HUES64 (cell line): Measurements from ENCODE around the gene TAF7. TPM values are rescaled to one million over a fixed set of nuclear protein-coding genes. Genes with fewer than 3 reads are reported as not detected.

Experiments used
- H3K27ac ChIP-seq: 2 replicates; pipeline ENCODE4 v1.7.0; 2013; ENCODE audit warnings: low read depth, low read length, inconsistent platforms
- H3K27me3 ChIP-seq: 2 replicates; pipeline ENCODE4 v1.6.1; 2013; ENCODE audit warnings: mild to moderate bottlenecking, low read length; ENCODE audit not compliant: insufficient read depth
- H3K36me3 ChIP-seq: 2 replicates; pipeline ENCODE4 v1.6.1; 2013; ENCODE audit warnings: mild to moderate bottlenecking, low read length; ENCODE audit not compliant: insufficient read depth
- H3K4me1 ChIP-seq: 2 replicates; pipeline ENCODE4 v1.6.1; 2013; ENCODE audit warnings: mild to moderate bottlenecking, low read length, moderate library complexity; ENCODE audit not compliant: insufficient read depth
- H3K4me3 ChIP-seq: 2 replicates; pipeline ENCODE4 v1.5.1; 2013; ENCODE audit warnings: mild to moderate bottlenecking, low read length, moderate library complexity
- H3K9ac ChIP-seq: 2 replicates; pipeline ENCODE4 v1.6.1; 2013; ENCODE audit warnings: mild to moderate bottlenecking, low read depth, low read length
- H3K9me3 ChIP-seq: 2 replicates; pipeline ENCODE4 v1.6.1; 2013; ENCODE audit warnings: low read depth, low read length; ENCODE audit not compliant: insufficient read depth
- WGBS: fragments of 150-250, 120-280 bp; methylation state at CpG from one replicate; pipeline ENCODE4 v1.1.7; 2013; ENCODE audit warnings: missing lambda C conversion rate; 5-methylcytosine and 5-hydroxymethylcytosine counted together
- polyA plus RNA-seq, 2 experiments: library from polyadenylated mRNA; stranded (reverse); fragments of 50-300 nt; gene quantifications; one replicate each; pipeline ENCODE4 v1.2.3, GENCODE V29; 2013

The TAF7 gene, protein sequence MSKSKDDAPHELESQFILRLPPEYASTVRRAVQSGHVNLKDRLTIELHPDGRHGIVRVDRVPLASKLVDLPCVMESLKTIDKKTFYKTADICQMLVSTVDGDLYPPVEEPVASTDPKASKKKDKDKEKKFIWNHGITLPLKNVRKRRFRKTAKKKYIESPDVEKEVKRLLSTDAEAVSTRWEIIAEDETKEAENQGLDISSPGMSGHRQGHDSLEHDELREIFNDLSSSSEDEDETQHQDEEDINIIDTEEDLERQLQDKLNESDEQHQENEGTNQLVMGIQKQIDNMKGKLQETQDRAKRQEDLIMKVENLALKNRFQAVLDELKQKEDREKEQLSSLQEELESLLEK
- polyA plus RNA-seq (2013, experiment 1 of 2), result 96.0 TPM
- 107 TPM for polyA plus RNA-seq (2013, experiment 2 of 2)

DNA sequence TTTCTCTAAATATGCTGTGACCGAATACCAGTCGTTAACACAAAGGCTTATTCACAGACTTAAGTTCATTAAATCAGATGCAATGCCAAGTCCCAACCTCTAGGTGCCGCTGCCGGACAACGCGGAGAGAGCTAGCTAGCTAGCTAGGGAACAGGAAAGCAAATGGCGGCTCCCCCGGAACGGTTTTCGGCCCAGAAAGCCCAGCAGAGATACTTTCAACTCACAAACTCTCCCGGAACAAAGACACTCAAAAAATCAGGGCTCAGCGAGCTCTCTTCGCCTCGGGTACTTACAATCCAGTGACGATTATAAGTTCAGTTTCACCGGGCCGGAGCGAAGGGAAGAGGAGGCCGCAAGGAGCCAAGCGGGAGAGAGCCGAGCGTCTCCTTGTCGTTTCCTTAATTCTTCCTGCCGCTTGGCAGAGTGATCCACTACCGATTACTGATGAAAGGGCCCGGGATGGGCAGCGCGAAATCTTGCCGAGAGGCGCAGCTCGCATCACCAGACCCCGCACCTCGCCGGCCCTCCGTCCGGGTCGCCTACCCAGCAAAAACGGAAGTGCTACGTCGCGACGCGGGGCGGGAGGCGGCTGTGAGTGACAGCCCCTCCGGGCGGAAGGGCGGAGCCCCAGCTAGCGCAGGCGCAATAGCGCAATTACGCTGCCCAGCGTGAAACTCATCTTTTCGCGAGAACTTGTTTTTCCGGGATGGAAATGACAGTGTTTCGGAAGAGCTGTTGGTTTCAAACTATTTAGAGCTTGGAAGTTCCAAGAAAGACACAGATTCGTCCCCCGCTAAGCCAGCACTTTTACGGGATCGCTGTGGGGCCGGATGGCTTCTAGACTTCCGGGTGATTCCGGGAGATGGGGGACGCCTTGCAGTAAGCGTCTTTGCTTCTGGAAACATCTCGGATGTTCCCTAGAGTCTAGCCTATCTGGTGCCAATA is at the start of gene TAF7:
Gene TAF7, minus strand, starts transcription at position 560 of the 945 bp plus-strand sequence. CDS start 740 bp downstream, outside the sequence.
- Histone ChIP-seq H3K36me3 (peaks cover 31% of the 10 kb centered on the region), H3K4me3 (peak within 1 kb of the TSS; percentile 93), H3K27me3 (no peaks in the 10 kb centered on the region), H3K4me1 (peaks cover 3% of the 10 kb centered on the region; the same call in 1 of the 2 replicates), H3K27ac (peak within 1 kb of the TSS; percentile 93), H3K9ac (peak within 1 kb of the TSS; percentile 99), H3K9me3 (peaks cover 29% of the 10 kb centered on the region)
- 2% methylated on average over 67 of the region's 67 CpGs for WGBS

DNA sequence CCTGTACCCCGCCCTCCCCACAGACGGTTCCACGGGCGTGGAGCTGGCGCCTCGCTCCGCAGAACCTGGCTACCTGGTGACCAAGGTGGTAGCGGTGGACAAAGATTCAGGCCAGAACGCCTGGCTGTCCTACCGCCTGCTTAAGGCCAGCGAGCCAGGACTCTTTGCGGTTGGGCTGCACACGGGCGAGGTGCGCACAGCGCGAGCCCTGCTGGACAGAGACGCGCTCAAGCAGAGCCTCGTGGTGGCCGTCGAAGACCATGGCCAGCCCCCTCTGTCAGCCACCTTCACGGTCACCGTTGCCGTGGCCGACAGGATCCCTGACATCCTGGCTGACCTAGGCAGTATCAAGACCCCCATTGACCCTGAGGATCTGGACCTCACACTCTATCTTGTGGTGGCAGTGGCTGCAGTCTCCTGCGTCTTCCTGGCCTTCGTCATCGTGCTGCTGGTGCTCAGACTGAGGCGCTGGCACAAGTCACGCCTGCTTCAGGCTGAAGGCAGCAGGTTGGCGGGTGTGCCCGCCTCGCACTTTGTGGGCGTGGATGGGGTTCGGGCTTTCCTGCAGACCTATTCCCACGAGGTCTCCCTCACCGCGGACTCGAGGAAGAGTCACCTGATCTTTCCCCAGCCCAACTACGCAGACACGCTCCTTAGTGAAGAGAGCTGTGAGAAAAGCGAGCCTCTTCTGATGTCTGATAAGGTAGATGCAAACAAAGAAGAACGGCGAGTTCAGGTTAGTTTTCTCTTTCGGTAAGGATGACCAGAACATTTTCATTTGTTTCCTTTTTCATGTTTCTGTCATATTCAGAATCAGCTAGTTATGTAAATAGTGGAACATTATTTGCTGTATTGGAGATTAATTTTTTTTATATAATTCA is 45.7 kb upstream of the TAF7 start:
- Histone ChIP-seq H3K4me1 (0 out of 2 replicates have a peak, but pooled peaks cover 6% of the 10 kb centered on the region), H3K4me3 (no peak overlapping the region), H3K9me3 (peaks cover 71% of the 10 kb centered on the region), H3K27me3 (no peaks in the 10 kb centered on the region), H3K27ac (no peak overlapping the region), H3K36me3 (0 out of 2 replicates have a peak, but pooled peaks cover 3% of the 10 kb centered on the region), H3K9ac (no peak overlapping the region)
- 97% methylated on average over 46 of the region's 46 CpGs for WGBS

DNA sequence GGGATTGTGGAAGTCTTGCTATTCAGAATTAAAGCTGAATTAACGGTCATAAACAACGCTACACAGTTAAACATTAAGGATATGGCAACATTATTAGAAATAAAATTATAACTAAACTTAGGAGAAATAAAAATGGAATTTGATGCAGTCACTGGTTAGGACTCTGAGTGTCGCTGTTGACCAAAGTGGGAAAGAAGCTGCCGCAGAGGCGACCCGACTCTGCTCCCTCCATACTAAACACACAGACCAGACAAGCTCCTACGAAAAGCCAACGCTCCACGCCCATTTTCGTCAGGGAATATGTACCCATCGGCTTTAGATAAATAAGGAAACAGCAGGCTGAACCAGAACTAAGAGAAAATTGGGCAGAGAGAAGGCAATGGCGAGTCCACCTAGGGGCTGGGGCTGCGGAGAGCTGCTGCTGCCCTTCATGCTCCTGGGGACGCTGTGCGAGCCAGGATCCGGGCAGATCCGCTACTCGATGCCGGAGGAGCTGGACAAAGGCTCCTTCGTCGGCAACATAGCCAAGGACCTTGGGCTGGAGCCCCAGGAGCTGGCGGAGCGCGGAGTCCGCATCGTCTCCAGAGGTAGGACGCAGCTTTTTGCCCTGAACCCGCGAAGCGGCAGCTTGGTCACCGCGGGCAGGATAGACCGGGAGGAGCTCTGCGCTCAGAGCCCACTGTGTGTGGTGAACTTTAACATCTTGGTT is 43.5 kb upstream of the TAF7 start, which contains the start of gene PCDHGA5:
Gene PCDHGA5, plus strand, starts transcription at position 211 of the 709 bp plus-strand sequence. Its CDS starts 169 bp downstream, at position 380.
- H3K27ac ChIP-seq, result no peak within 1 kb of the TSS
- H3K27me3 ChIP-seq, result no peaks in the 10 kb centered on the region
- peaks cover 64% of the 10 kb centered on the region for H3K9me3 ChIP-seq
- H3K9ac ChIP-seq, result no peak within 1 kb of the TSS
- no peak within 1 kb of the TSS for H3K4me3 ChIP-seq
- 0 out of 2 replicates have a peak, but pooled peaks cover 6% of the 10 kb centered on the region for H3K4me1 ChIP-seq
- 97% methylated on average over 33 of the region's 34 CpGs for WGBS
- peaks cover 7% of the 10 kb centered on the region; the same call in 1 of the 2 replicates for H3K36me3 ChIP-seq

DNA sequence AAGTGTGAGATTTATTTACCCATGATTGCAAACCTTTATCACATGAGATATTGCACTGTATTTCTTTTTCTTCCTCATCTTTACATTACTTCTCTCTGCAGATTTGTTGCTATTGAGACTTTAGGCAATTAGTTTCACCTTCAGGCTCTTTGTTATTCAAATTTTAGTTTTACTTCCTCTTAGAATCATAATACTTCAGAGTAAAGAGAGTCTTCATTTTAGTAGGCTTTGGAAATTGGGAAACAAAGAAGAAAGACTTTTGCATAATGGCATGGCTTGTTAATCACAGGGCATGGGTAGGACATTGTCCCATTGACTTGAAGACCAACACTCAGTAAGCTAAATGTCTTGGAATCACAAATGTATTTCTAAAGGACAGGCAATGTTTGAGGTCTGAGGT is 42.1 kb upstream of the TAF7 start:
- Histone ChIP-seq H3K4me1 (0 out of 2 replicates have a peak, but pooled peaks cover 6% of the 10 kb centered on the region), H3K4me3 (peak overlapping the region; percentile 27; the same call in 1 of the 2 replicates), H3K27ac (no peak overlapping the region), H3K9ac (no peak overlapping the region), H3K9me3 (peaks cover 60% of the 10 kb centered on the region), H3K36me3 (peaks cover 7% of the 10 kb centered on the region; the same call in 1 of the 2 replicates), H3K27me3 (no peaks in the 10 kb centered on the region)

DNA sequence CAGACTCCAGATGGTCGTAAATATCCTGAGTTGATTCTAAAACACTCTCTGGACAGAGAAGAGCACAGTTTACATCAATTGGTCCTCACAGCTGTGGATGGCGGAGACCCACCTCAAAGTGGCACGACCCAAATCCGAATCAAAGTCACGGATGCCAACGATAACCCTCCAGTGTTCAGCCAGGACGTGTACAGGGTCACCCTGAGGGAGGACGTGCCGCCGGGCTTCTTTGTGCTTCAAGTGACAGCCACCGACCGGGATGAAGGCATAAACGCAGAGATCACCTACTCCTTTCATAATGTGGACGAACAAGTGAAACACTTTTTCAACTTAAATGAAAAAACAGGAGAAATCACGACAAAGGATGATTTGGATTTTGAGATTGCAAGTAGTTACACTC is 40.1 kb upstream of the TAF7 start:
- Histone ChIP-seq H3K27ac (no peak overlapping the region), H3K36me3 (peaks cover 7% of the 10 kb centered on the region; the same call in 1 of the 2 replicates), H3K27me3 (no peaks in the 10 kb centered on the region), H3K4me1 (0 out of 2 replicates have a peak, but pooled peaks cover 6% of the 10 kb centered on the region), H3K4me3 (no peak overlapping the region), H3K9me3 (peaks cover 57% of the 10 kb centered on the region), H3K9ac (no peak overlapping the region)
- WGBS, result 97% methylated on average over 15 of the region's 15 CpGs

DNA sequence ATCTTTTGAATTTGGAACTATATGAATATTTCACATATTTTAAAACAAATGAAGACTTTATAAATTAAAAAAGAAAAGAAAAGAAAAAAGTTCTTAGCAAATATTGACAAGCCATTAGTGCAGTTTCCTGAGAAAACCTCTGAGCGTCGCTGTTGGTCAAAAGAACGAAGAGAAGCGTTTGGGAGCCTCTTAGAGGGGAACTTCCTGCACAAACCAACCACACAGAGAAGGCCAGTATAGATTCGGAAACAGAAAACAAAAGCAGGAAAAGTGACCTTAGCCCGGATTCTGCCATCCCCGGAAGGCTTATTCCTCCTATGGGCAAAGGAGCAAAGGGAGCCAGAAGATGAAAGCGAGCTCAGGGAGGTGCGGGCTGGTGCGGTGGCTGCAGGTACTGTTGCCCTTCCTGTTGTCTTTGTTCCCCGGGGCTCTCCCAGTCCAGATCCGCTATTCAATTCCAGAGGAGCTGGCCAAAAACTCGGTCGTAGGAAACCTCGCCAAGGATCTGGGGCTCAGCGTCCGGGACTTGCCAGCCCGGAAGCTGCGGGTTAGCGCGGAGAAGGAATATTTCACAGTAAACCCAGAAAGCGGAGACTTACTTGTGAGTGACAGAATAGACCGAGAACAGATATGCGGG is 39.3 kb upstream of the TAF7 start, which contains the start of gene PCDHGB2:
Gene PCDHGB2, plus strand, starts transcription at position 205 of the 637 bp plus-strand sequence. Its CDS starts 142 bp downstream, at position 347.
- Histone ChIP-seq H3K27me3 (no peaks in the 10 kb centered on the region), H3K9me3 (peaks cover 57% of the 10 kb centered on the region), H3K9ac (no peak within 1 kb of the TSS), H3K36me3 (peaks cover 7% of the 10 kb centered on the region; the same call in 1 of the 2 replicates), H3K27ac (no peak within 1 kb of the TSS), H3K4me3 (peak within 1 kb of the TSS; percentile 22), H3K4me1 (0 out of 2 replicates have a peak, but pooled peaks cover 6% of the 10 kb centered on the region)
- WGBS, result 93% methylated on average over 24 of the region's 24 CpGs

DNA sequence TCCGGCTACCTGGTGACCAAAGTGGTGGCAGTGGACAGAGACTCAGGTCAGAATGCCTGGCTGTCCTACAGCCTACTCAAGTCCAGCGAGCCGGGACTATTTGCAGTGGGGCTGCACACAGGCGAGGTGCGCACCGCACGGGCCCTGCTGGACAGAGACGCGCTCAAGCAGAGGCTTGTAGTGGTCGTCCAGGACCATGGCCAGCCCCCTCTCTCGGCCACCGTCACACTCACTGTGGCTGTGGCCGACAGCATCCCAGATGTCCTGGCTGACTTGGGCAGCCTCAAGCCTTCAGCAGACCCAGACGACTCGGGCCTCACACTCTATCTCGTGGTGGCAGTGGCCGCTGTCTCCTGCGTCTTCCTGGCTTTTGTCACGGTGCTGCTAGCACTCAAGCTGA is 36.4 kb upstream of the TAF7 start:
- no peak overlapping the region for H3K27ac ChIP-seq
- WGBS, result 94% methylated on average over 19 of the region's 19 CpGs
- H3K9me3 ChIP-seq, result peaks cover 52% of the 10 kb centered on the region

DNA sequence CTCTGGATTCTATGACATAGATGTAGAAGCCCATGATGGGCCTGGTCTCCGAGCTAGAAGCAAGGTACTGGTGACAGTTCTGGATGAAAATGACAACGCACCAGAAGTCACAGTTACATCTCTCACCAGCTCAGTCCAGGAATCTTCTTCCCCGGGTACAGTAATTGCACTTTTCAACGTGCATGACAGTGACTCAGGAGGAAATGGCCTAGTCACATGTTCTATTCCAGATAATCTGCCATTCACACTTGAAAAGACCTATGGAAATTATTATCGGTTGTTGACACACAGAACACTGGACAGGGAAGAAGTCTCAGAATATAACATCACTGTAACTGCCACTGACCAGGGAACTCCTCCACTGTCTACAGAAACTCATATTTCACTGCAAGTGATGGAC is 35.5 kb upstream of the TAF7 start:
- H3K27ac ChIP-seq, result no peak overlapping the region
- no peaks in the 10 kb centered on the region for H3K4me1 ChIP-seq
- H3K36me3 ChIP-seq, result peaks cover 4% of the 10 kb centered on the region; the same call in 1 of the 2 replicates
- H3K27me3 ChIP-seq, result no peaks in the 10 kb centered on the region
- H3K9ac ChIP-seq, result no peak overlapping the region
- H3K4me3 ChIP-seq, result no peak overlapping the region
- WGBS, result 89% methylated on average over 5 of the region's 5 CpGs
- H3K9me3 ChIP-seq, result peaks cover 53% of the 10 kb centered on the region

More for the DNA sequence above, 36.4 kb upstream of the TAF7 start:
- no peak overlapping the region for H3K9ac ChIP-seq
- H3K36me3 ChIP-seq, result peaks cover 4% of the 10 kb centered on the region; the same call in 1 of the 2 replicates
- no peak overlapping the region for H3K4me3 ChIP-seq
- no peaks in the 10 kb centered on the region for H3K27me3 ChIP-seq
- no peaks in the 10 kb centered on the region for H3K4me1 ChIP-seq

DNA sequence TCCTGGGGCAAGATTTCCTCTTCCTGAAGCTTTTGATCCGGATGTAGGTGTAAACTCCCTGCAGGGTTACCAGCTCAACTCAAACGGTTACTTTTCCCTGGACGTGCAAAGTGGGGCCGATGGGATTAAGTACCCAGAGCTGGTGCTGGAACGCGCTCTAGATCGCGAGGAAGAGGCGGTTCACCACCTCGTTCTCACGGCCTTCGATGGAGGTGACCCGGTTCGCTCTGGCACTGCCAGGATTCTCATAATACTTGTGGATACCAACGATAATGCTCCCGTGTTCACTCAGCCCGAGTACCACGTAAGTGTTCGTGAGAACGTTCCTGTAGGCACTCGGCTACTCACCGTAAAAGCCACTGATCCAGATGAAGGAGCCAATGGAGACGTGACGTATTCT is 35.1 kb upstream of the TAF7 start:
- Histone ChIP-seq H3K27me3 (no peaks in the 10 kb centered on the region), H3K9me3 (peaks cover 52% of the 10 kb centered on the region), H3K9ac (no peak overlapping the region), H3K27ac (no peak overlapping the region), H3K4me1 (no peaks in the 10 kb centered on the region), H3K36me3 (peaks cover under 1% of the 10 kb centered on the region; the same call in 1 of the 2 replicates), H3K4me3 (no peak overlapping the region)
- WGBS, result 96% methylated on average over 24 of the region's 24 CpGs
